Purkinje cell (primary cell): Measurements from ENCODE around the gene GRAP2. TPM values are rescaled to one million over a fixed set of nuclear protein-coding genes. Genes with fewer than 3 reads are reported as not detected.

ENCODE experiments used
- polyA plus RNA-seq: library from polyadenylated mRNA; unstranded; fragments of >200 nt; fragmentation: Nextera tagmentation; gene quantifications from 2 replicates; pipeline ENCODE4 v1.2.1, GENCODE V29; 2014

The GRAP2 gene
- polyA plus RNA-seq = not detected in 2 replicates

GRCh38 chr22:39900306-39901227 lies at the start of gene GRAP2:
TSS of gene GRAP2 (plus strand) at chr22:39901084. CDS start at chr22:39947107, 46,023 bp downstream.

GRCh38 chr22:39893526-39893925 lies 7.4 kb upstream of the GRAP2 start, which contains the start of gene ENTHD1:
TSS of gene ENTHD1 (minus strand) at chr22:39893760. CDS start at chr22:39887748, 6,012 bp downstream.

GRCh38 chr22:39959640-39960447 lies 59.0 kb downstream of the GRAP2 start, which contains the start of gene TMA7B:
TSS of gene TMA7B (plus strand) at chr22:39960397. CDS start at chr22:39964375, 3,978 bp downstream.

GRCh38 chr22:39994566-39995392 lies 93.9 kb downstream of the GRAP2 start, which contains the start of gene FAM83F:
TSS of gene FAM83F (plus strand) at chr22:39994954. CDS start at chr22:39995043, 89 bp downstream.

Other genes starting within 250 kb of the GRAP2 start
- gene ENTHD1, start 7.3 kb upstream of the GRAP2 start, polyA plus RNA-seq = not detected in 2 replicates
- gene TMA7B, start 59.3 kb downstream of the GRAP2 start, polyA plus RNA-seq = not detected in 2 replicates
- not detected in 2 replicates for gene FAM83F, start 93.9 kb downstream of the GRAP2 start, polyA plus RNA-seq